Measurements from ENCODE around the gene PTBP3. TPM values are rescaled to one million over a fixed set of nuclear protein-coding genes. Genes with fewer than 3 reads are reported as not detected.

The PTBP3 gene
- total RNA-seq, 1 donor from 2014 or later, result 108 TPM

DNA sequence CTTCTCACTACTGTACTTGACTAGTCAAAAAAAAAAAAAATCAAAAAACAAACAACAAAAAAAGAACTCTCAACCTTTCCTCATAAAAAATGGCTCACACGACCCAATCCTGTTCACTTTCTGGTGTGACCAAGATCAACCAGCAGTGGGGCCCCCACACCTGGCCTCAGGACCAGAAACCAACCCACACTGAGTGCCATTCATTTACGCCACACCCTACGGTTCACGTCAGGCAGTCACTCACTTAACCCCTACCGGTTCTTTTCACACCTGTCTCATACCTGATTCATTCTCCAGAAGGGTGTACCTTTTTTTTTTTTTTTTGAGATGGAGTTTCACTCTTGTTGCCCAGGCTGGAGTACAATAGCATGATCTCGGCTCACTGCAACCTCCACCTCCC, 164.1 kb downstream of the PTBP3 start:
- H3K27ac ChIP-seq (ENCODE audit: low read depth, low read length), result no peak overlapping the region
- H3K4me3 Mint-ChIP-seq (ENCODE audit: unreplicated experiment), result no peak overlapping the region
- H3K9me3 Mint-ChIP-seq (ENCODE audit: unreplicated experiment), result no peaks in the 10 kb centered on the region
- no peak overlapping the region for H3K27ac Mint-ChIP-seq (ENCODE audit: unreplicated experiment)
- H3K4me1 ChIP-seq (ENCODE audit: insufficient read depth, low read length), result peaks cover 3% of the 10 kb centered on the region
- FAIRE-seq, result no peak
- H3K9me3 ChIP-seq (ENCODE audit: insufficient read depth, low read depth, low read length), result no peaks in the 10 kb centered on the region
- no peak overlapping the region for H3K4me3 ChIP-seq (ENCODE audit: insufficient read depth, low read depth, low read length)
- H3K36me3 ChIP-seq (ENCODE audit: insufficient read depth, low read length), result no peaks in the 10 kb centered on the region
- peaks cover 5% of the 10 kb centered on the region for H3K79me2 ChIP-seq (ENCODE audit: insufficient read depth, low read length)
- H3K36me3 Mint-ChIP-seq (ENCODE audit: low read depth, unreplicated experiment), result peaks cover 13% of the 10 kb centered on the region
- peaks cover 25% of the 10 kb centered on the region for H3K4me1 Mint-ChIP-seq (ENCODE audit: low read depth, unreplicated experiment)
- H3K4me2 ChIP-seq (ENCODE audit: low read length), result no peak overlapping the region
- H3K27me3 Mint-ChIP-seq (ENCODE audit: low read depth, unreplicated experiment), result no peaks in the 10 kb centered on the region
- no peak overlapping the region for H2AFZ ChIP-seq (ENCODE audit: low read depth, low read length)
- H4K20me1 ChIP-seq (ENCODE audit: insufficient read depth, low read length), result peaks cover 7% of the 10 kb centered on the region
- TF ChIP-seq, protein P1, sequence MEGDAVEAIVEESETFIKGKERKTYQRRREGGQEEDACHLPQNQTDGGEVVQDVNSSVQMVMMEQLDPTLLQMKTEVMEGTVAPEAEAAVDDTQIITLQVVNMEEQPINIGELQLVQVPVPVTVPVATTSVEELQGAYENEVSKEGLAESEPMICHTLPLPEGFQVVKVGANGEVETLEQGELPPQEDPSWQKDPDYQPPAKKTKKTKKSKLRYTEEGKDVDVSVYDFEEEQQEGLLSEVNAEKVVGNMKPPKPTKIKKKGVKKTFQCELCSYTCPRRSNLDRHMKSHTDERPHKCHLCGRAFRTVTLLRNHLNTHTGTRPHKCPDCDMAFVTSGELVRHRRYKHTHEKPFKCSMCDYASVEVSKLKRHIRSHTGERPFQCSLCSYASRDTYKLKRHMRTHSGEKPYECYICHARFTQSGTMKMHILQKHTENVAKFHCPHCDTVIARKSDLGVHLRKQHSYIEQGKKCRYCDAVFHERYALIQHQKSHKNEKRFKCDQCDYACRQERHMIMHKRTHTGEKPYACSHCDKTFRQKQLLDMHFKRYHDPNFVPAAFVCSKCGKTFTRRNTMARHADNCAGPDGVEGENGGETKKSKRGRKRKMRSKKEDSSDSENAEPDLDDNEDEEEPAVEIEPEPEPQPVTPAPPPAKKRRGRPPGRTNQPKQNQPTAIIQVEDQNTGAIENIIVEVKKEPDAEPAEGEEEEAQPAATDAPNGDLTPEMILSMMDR (IDR thresholded peaks at IDR 0.05; ENCODE audit: insufficient read depth, low read depth, low read length), result no peak
- no peak for TF ChIP-seq EZH2 (IDR thresholded peaks at IDR 0.05; ENCODE audit: insufficient read depth, low read length)
- DNase-seq (ENCODE audit: low read depth), result no peak
- H3K27me3 ChIP-seq (ENCODE audit: insufficient read depth, low read length), result no peaks in the 10 kb centered on the region
- H3K9ac ChIP-seq (ENCODE audit: low read length), result no peak overlapping the region

DNA sequence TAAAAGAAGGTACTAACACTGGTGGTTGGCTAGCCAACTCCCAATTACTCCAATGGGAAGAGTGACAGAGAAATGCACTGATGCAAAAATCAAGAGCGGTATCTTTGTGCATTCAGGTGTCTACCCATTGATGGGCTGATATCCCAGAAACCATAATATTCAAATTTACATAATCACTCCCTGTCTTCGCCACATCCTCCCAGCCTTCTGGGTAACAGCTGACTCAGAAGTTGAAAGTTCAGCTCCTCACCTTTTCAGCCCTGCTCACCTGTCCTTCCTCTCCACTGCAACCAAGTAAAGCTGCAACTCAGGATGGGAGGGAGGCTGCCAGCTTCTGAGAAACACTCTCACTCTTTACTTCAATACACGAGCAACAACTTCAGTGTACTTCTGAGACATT, 165.2 kb downstream of the PTBP3 start:
- Histone ChIP-seq H3K4me3 (ENCODE audit: insufficient read depth, low read depth, low read length) (no peak overlapping the region), H2AFZ (ENCODE audit: low read depth, low read length) (no peak overlapping the region), H3K79me2 (ENCODE audit: insufficient read depth, low read length) (peaks cover 5% of the 10 kb centered on the region), H3K4me1 (ENCODE audit: insufficient read depth, low read length) (no peaks in the 10 kb centered on the region), H3K9ac (ENCODE audit: low read length) (no peak overlapping the region), H3K9me3 (ENCODE audit: insufficient read depth, low read depth, low read length) (no peaks in the 10 kb centered on the region), H3K36me3 (ENCODE audit: insufficient read depth, low read length) (no peaks in the 10 kb centered on the region), H4K20me1 (ENCODE audit: insufficient read depth, low read length) (peaks cover 7% of the 10 kb centered on the region), H3K4me2 (ENCODE audit: low read length) (no peak overlapping the region), H3K27ac (ENCODE audit: low read depth, low read length) (no peak overlapping the region), H3K27me3 (ENCODE audit: insufficient read depth, low read length) (no peaks in the 10 kb centered on the region)
- Mint-ChIP-seq H3K9me3 (ENCODE audit: unreplicated experiment) (no peaks in the 10 kb centered on the region), H3K4me3 (ENCODE audit: unreplicated experiment) (no peak overlapping the region), H3K27me3 (ENCODE audit: low read depth, unreplicated experiment) (no peaks in the 10 kb centered on the region), H3K36me3 (ENCODE audit: low read depth, unreplicated experiment) (peaks cover 8% of the 10 kb centered on the region), H3K27ac (ENCODE audit: unreplicated experiment) (no peak overlapping the region), H3K4me1 (ENCODE audit: low read depth, unreplicated experiment) (peaks cover 19% of the 10 kb centered on the region)
- no peak for FAIRE-seq
- TF ChIP-seq EZH2 (IDR thresholded peaks at IDR 0.05; ENCODE audit: insufficient read depth, low read length), result no peak
- TF ChIP-seq, protein P1 (IDR thresholded peaks at IDR 0.05; ENCODE audit: insufficient read depth, low read depth, low read length), result no peak
- no peak for DNase-seq (ENCODE audit: low read depth)

Other genes starting within 250 kb of the PTBP3 start
- 16.6 and 17.2 TPM in 2 replicates for gene SUSD1, start 158.3 kb downstream of the PTBP3 start, total RNA-seq
- 19.7 and 21.1 TPM in 2 replicates for gene HSDL2, start 46.5 kb upstream of the PTBP3 start, total RNA-seq
- 10.4 and 12.0 TPM in 2 replicates for gene KIAA1958, start 153.2 kb upstream of the PTBP3 start, total RNA-seq

Measured in astrocyte (in vitro differentiated cells and primary cell).